ENCODE data around the gene ART3.

The ART3 gene

DNA sequence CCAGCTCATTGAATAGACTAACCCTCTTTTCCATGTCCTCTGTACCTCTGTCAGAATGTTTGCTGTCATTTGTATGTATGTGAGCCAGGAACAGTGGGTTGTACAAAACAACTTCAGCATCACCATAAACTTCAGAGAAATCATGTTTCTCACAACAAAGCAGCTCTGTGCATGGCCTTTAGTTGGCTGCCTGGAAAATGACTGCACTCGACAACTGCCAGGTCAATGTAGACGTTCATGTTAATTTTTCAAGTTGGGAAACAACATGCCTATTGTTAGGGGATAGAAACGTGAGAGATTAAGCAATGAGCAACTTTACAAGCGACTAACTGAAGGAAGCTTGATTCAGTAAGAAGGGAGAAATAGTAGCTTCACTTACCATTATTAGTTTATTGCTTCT, 20.8 kb upstream of the ART3 start:
- Histone ChIP-seq H3K27me3 (ENCODE audit: control insufficient read depth in 1 of 2, insufficient read depth in 2 of 2, low read length in 2 of 2) (peaks cover 0 to 11% of the 10 kb centered on the region in 2 donors), H3K36me3 (ENCODE audit: insufficient read depth, low read length) (no peaks in the 10 kb centered on the region), H3K27ac (ENCODE audit: low read depth, low read length) (no peak overlapping the region), H3K4me3 (ENCODE audit: low read depth in 1 of 2, low read length in 2 of 2) (no peak overlapping the region), H3K4me1 (ENCODE audit: insufficient read depth, low read length) (no peaks in the 10 kb centered on the region), H3K9ac (ENCODE audit: low read length) (no peak overlapping the region), H3K9me3 (ENCODE audit: low read length) (no peaks in the 10 kb centered on the region)

- Histone ChIP-seq H3K9ac (ENCODE audit: low read length) (no peak overlapping the region), H3K27me3 (ENCODE audit: control insufficient read depth in 1 of 2, insufficient read depth in 2 of 2, low read length in 2 of 2) (peaks cover 0 to 11% of the 10 kb centered on the region in 2 donors), H3K9me3 (ENCODE audit: low read length) (no peaks in the 10 kb centered on the region), H3K4me1 (ENCODE audit: insufficient read depth, low read length) (no peaks in the 10 kb centered on the region), H3K36me3 (ENCODE audit: insufficient read depth, low read length) (no peaks in the 10 kb centered on the region), H3K4me3 (ENCODE audit: low read depth in 1 of 2, low read length in 2 of 2) (no peak overlapping the region), H3K27ac (ENCODE audit: low read depth, low read length) (no peak overlapping the region)
Observed at GRCh38 chr4:76055016-76055415, 19.5 kb upstream of the ART3 start.

GRCh38 chr4:76055421-76055820, 19.1 kb upstream of the ART3 start:
- no peak overlapping the region for H3K27ac ChIP-seq (ENCODE audit: low read depth, low read length)
- H3K36me3 ChIP-seq (ENCODE audit: insufficient read depth, low read length), result no peaks in the 10 kb centered on the region
- peaks cover 0 to 11% of the 10 kb centered on the region in 2 donors for H3K27me3 ChIP-seq (ENCODE audit: control insufficient read depth in 1 of 2, insufficient read depth in 2 of 2, low read length in 2 of 2)
- no peaks in the 10 kb centered on the region for H3K9me3 ChIP-seq (ENCODE audit: low read length)
- no peaks in the 10 kb centered on the region for H3K4me1 ChIP-seq (ENCODE audit: insufficient read depth, low read length)
- no peak overlapping the region for H3K9ac ChIP-seq (ENCODE audit: low read length)
- no peak overlapping the region for H3K4me3 ChIP-seq (ENCODE audit: low read depth in 1 of 2, low read length in 2 of 2)

DNA sequence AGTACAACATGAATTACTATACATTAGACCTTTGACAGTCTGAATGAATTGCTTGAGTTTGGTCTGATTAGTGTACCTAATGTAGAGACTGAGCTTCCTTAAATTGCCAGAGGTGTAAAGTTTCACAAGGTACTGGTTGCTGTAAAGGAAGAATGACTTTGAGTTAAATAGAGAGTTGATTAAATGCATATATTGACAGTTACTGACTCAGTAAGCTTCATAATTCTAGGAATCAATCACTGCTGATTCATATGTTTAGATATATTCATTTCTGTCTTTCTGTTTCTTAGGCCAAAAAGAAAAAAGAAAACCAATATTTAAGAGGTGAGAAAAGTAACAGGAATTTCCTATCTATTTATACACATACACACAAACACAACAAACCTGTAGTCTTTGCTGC, 16.2 kb upstream of the ART3 start:
- no peak overlapping the region for H3K9ac ChIP-seq (ENCODE audit: low read length)
- H3K4me1 ChIP-seq (ENCODE audit: insufficient read depth, low read length), result no peaks in the 10 kb centered on the region
- no peak overlapping the region for H3K27ac ChIP-seq (ENCODE audit: low read depth, low read length)
- no peaks in the 10 kb centered on the region for H3K36me3 ChIP-seq (ENCODE audit: insufficient read depth, low read length)
- no peak overlapping the region for H3K4me3 ChIP-seq (ENCODE audit: low read depth in 1 of 2, low read length in 2 of 2)
- H3K27me3 ChIP-seq (ENCODE audit: control insufficient read depth in 1 of 2, insufficient read depth in 2 of 2, low read length in 2 of 2), result peaks cover 0 to 11% of the 10 kb centered on the region in 2 donors
- H3K9me3 ChIP-seq (ENCODE audit: low read length), result no peaks in the 10 kb centered on the region

GRCh38 chr4:76058888-76059426, 15.6 kb upstream of the ART3 start:
- H3K36me3 ChIP-seq (ENCODE audit: insufficient read depth, low read length), result no peaks in the 10 kb centered on the region
- H3K9me3 ChIP-seq (ENCODE audit: low read length), result no peaks in the 10 kb centered on the region
- peaks cover 0 to 11% of the 10 kb centered on the region in 2 donors for H3K27me3 ChIP-seq (ENCODE audit: control insufficient read depth in 1 of 2, insufficient read depth in 2 of 2, low read length in 2 of 2)
- H3K4me3 ChIP-seq (ENCODE audit: low read depth in 1 of 2, low read length in 2 of 2), result no peak overlapping the region
- no peak overlapping the region for H3K9ac ChIP-seq (ENCODE audit: low read length)
- no peaks in the 10 kb centered on the region for H3K4me1 ChIP-seq (ENCODE audit: insufficient read depth, low read length)
- no peak overlapping the region for H3K27ac ChIP-seq (ENCODE audit: low read depth, low read length)

DNA sequence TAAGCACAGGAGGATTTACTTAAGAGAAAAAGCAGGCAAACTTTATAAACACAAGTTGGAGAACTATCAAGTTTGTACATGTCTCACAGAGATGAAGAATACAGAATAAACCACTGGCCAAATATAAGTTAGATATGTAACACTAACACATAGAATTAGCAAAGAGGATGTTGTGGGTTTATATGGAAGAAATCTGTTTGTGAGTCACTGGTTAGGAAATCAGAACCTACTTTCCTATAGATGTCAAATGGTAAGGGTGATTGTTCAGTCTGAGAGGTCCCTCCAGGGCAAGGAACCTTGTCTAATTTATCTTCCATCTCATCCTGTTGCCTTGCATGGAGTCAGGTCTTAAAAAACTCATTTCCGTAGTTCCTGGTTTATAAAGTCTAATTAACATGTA, 14.8 kb upstream of the ART3 start:
- peaks cover 0 to 11% of the 10 kb centered on the region in 2 donors for H3K27me3 ChIP-seq (ENCODE audit: control insufficient read depth in 1 of 2, insufficient read depth in 2 of 2, low read length in 2 of 2)
- no peaks in the 10 kb centered on the region for H3K4me1 ChIP-seq (ENCODE audit: insufficient read depth, low read length)
- H3K4me3 ChIP-seq (ENCODE audit: low read depth in 1 of 2, low read length in 2 of 2), result no peak overlapping the region
- H3K27ac ChIP-seq (ENCODE audit: low read depth, low read length), result no peak overlapping the region
- no peaks in the 10 kb centered on the region for H3K36me3 ChIP-seq (ENCODE audit: insufficient read depth, low read length)
- H3K9ac ChIP-seq (ENCODE audit: low read length), result no peak overlapping the region
- no peaks in the 10 kb centered on the region for H3K9me3 ChIP-seq (ENCODE audit: low read length)

- Histone ChIP-seq H3K36me3 (ENCODE audit: insufficient read depth, low read length) (no peaks in the 10 kb centered on the region), H3K4me1 (ENCODE audit: insufficient read depth, low read length) (no peaks in the 10 kb centered on the region), H3K9ac (ENCODE audit: low read length) (no peak overlapping the region), H3K4me3 (ENCODE audit: low read depth in 1 of 2, low read length in 2 of 2) (no peak overlapping the region), H3K9me3 (ENCODE audit: low read length) (no peaks in the 10 kb centered on the region), H3K27me3 (ENCODE audit: control insufficient read depth in 1 of 2, insufficient read depth in 2 of 2, low read length in 2 of 2) (peaks cover 0 to 8% of the 10 kb centered on the region in 2 donors), H3K27ac (ENCODE audit: low read depth, low read length) (no peak overlapping the region)
Observed at GRCh38 chr4:76060506-76060905, 14.0 kb upstream of the ART3 start.

DNA sequence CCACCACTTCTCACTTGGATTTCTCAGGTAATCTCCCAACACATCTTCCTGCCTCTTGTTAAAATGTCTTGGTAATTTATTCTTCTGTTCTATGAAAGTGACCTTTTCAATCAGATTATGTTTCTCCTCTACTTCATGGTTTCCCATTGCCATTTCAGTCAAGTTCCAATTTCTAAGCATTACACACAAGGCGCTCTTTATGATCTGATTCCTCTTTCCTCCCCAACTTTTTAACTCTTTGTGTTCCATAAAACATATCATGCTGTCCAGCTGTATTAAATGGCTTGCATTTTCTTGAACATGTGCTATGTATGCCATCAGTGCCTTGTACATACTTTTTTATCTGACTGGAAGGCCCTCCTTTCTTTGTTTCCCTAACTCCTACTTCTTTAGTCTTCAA, 13.1 kb upstream of the ART3 start:
- no peak overlapping the region for H3K4me3 ChIP-seq (ENCODE audit: low read depth in 1 of 2, low read length in 2 of 2)
- H3K9ac ChIP-seq (ENCODE audit: low read length), result no peak overlapping the region
- no peak overlapping the region for H3K27ac ChIP-seq (ENCODE audit: low read depth, low read length)
- H3K27me3 ChIP-seq (ENCODE audit: control insufficient read depth in 1 of 2, insufficient read depth in 2 of 2, low read length in 2 of 2), result no peaks in the 10 kb centered on the region
- no peaks in the 10 kb centered on the region for H3K9me3 ChIP-seq (ENCODE audit: low read length)
- no peaks in the 10 kb centered on the region for H3K4me1 ChIP-seq (ENCODE audit: insufficient read depth, low read length)
- H3K36me3 ChIP-seq (ENCODE audit: insufficient read depth, low read length), result no peaks in the 10 kb centered on the region

DNA sequence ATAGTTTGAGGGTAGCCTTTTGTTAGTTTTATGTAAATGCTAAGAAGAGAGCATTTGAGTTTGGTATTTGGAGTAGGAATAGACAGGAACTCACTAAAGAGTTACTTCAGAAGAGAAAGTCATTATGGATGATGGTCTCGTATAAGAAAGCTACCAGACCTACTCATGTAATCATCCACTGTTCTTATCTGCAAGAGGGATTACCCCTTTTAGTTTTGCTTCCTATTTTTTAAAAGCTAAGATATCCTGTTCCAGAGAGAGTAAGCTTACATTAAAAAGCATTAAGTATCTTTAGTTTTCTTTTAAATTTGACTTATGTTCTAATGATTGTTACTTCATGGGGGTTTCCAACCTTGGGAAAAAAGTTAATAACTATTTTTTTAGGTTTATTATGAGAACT, 12.5 kb upstream of the ART3 start:
- Histone ChIP-seq H3K27ac (ENCODE audit: low read depth, low read length) (no peak overlapping the region), H3K9ac (ENCODE audit: low read length) (no peak overlapping the region), H3K27me3 (ENCODE audit: control insufficient read depth in 1 of 2, insufficient read depth in 2 of 2, low read length in 2 of 2) (no peaks in the 10 kb centered on the region), H3K36me3 (ENCODE audit: insufficient read depth, low read length) (no peaks in the 10 kb centered on the region), H3K4me1 (ENCODE audit: insufficient read depth, low read length) (no peaks in the 10 kb centered on the region), H3K4me3 (ENCODE audit: low read depth in 1 of 2, low read length in 2 of 2) (no peak overlapping the region), H3K9me3 (ENCODE audit: low read length) (no peaks in the 10 kb centered on the region)

- Histone ChIP-seq H3K9ac (ENCODE audit: low read length) (no peak overlapping the region), H3K9me3 (ENCODE audit: low read length) (no peaks in the 10 kb centered on the region), H3K36me3 (ENCODE audit: insufficient read depth, low read length) (no peaks in the 10 kb centered on the region), H3K4me3 (ENCODE audit: low read depth in 1 of 2, low read length in 2 of 2) (no peak overlapping the region), H3K27me3 (ENCODE audit: control insufficient read depth in 1 of 2, insufficient read depth in 2 of 2, low read length in 2 of 2) (no peaks in the 10 kb centered on the region), H3K4me1 (ENCODE audit: insufficient read depth, low read length) (no peaks in the 10 kb centered on the region), H3K27ac (ENCODE audit: low read depth, low read length) (no peak overlapping the region)
Observed at GRCh38 chr4:76066546-76066945, 8.0 kb upstream of the ART3 start.

DNA sequence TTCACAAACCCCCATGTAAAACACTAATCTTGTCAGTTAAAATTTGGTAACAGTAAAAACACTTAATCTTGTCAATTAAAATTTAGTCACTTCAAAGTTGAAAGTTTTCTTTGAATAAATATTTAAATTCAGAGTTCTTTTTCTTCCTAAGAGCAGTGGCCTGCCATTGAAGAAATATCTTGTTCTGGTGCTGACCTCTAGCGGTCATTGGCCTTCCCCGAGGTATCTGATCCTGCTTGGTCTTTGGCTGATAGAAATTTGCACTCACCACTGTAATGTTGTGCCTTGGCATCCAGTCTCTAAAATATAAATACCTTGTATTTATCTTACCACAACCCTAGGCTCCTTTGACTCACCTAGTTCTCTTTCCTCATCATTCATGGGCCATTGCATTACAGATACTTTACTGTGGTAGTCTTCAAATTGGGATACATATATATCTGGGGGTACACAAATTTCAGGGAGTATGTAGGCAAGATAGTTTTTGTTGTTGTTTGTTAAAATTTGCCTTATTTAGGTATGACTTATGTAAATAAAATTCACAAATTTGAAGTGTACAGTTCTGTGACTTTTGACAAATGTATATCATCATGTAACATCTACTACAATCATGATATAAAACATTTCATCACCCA, 6.7 kb upstream of the ART3 start:
- Histone ChIP-seq H3K27me3 (ENCODE audit: control insufficient read depth in 1 of 2, insufficient read depth in 2 of 2, low read length in 2 of 2) (no peaks in the 10 kb centered on the region), H3K4me1 (ENCODE audit: insufficient read depth, low read length) (peaks cover under 1% of the 10 kb centered on the region), H3K27ac (ENCODE audit: low read depth, low read length) (no peak overlapping the region), H3K36me3 (ENCODE audit: insufficient read depth, low read length) (no peaks in the 10 kb centered on the region), H3K9me3 (ENCODE audit: low read length) (no peaks in the 10 kb centered on the region), H3K4me3 (ENCODE audit: low read depth in 1 of 2, low read length in 2 of 2) (no peak overlapping the region), H3K9ac (ENCODE audit: low read length) (no peak overlapping the region)

GRCh38 chr4:76072760-76073159, 1.7 kb upstream of the ART3 start:
- Histone ChIP-seq H3K27me3 (ENCODE audit: control insufficient read depth in 1 of 2, insufficient read depth in 2 of 2, low read length in 2 of 2) (no peaks in the 10 kb centered on the region), H3K9me3 (ENCODE audit: low read length) (no peaks in the 10 kb centered on the region), H3K27ac (ENCODE audit: low read depth, low read length) (no peak overlapping the region), H3K9ac (ENCODE audit: low read length) (no peak overlapping the region), H3K36me3 (ENCODE audit: insufficient read depth, low read length) (no peaks in the 10 kb centered on the region), H3K4me1 (ENCODE audit: insufficient read depth, low read length) (peaks cover 9% of the 10 kb centered on the region), H3K4me3 (ENCODE audit: low read depth in 1 of 2, low read length in 2 of 2) (no peak overlapping the region)

Data from muscle layer of colon (tissue), 2 donors.